Mucosa of descending colon (tissue), 3 donors: ENCODE measurements around the gene TMEM263. TPM values are rescaled to one million over a fixed set of nuclear protein-coding genes. Genes with fewer than 3 reads are reported as not detected.

Experiments used
- ATAC-seq: fragments of 200-7000 bp; cut with Tn5 transposase; one replicate; pipeline ENCODE4 v1.9.1; 2020; ENCODE audit warnings: mild to moderate bottlenecking, moderate library complexity
- DNase-seq, 3 donors: peaks; one replicate each; pipeline ENCODE4 v3.0.0-alpha.2; 2020
- H3K36me3 ChIP-seq: fragments of 200-600 bp; one replicate; pipeline ENCODE4 v1.8.0; 2021; ENCODE audit warnings: low read depth, mild to moderate bottlenecking
- H3K4me1 ChIP-seq: fragments of 200-600 bp; one replicate; pipeline ENCODE4 v1.8.0; 2021; ENCODE audit warnings: low read depth, mild to moderate bottlenecking
- H3K4me3 ChIP-seq: fragments of 200-600 bp; one replicate; pipeline ENCODE4 v1.8.0; 2021; ENCODE audit warnings: mild to moderate bottlenecking
- H3K9me3 ChIP-seq: fragments of 200-600 bp; one replicate; pipeline ENCODE4 v1.8.0; 2021; ENCODE audit warnings: mild to moderate bottlenecking
- CTCF ChIP-seq: fragments of 200-600 bp; IDR thresholded peaks from one replicate; pipeline ENCODE4 v1.8.0; 2022; ENCODE audit warnings: antibody characterized with exemption, mild to moderate bottlenecking
- intact Hi-C, 2 donors: fragments of 100-400 bp; cut with DNase I in 1 of 2; cut with micrococcal nuclease in 1 of 2; formaldehyde crosslinking; loops; one replicate each; pipeline versions ENCODE4 v1.11.0 to v1.11.1; 2022; cut with DNase I, micrococcal nuclease
- total RNA-seq, 3 donors: library from RNA; stranded (reverse); fragmentation: NEBNext Ultra II Directional in 2 of 3; extraction: Animal tissue kit (Norgen Biotek cat#: 25700) in 2 of 3; gene quantifications; one replicate each; pipeline versions ENCODE4 v1.2.1 to v1.2.4, GENCODE V29; 2021 to 2023
- donor health status: DM: no; HTN: no; CAD: no; lungs with moderate emphysema.
- donor health status: DM: no; HTN: no; CAD: no.
- donor health status: DM: no; HTN: yes; CAD: no.

Gene TMEM263
- total RNA-seq, 3 donors from 2014 or later, result 20.3 to 38.6 (median 27.0) TPM

GRCh38 chr12:106980944-106981343, 25.2 kb downstream of the TMEM263 start:
- peaks cover 16% of the 10 kb centered on the region for H3K4me1 ChIP-seq
- ATAC-seq, result no peak

GRCh38 chr12:106981788-106982187, 26.1 kb downstream of the TMEM263 start:
- TF ChIP-seq CTCF, result no peak
- intact Hi-C loops, result no loop called here
- Histone ChIP-seq H3K4me1 (peaks cover 19% of the 10 kb centered on the region), H3K4me3 (no peak overlapping the region), H3K36me3 (no peaks in the 10 kb centered on the region), H3K9me3 (no peaks in the 10 kb centered on the region)
- DNase-seq (no peak), ATAC-seq (no peak)

More at GRCh38 chr12:106980944-106981343, 25.2 kb downstream of the TMEM263 start:
- intact Hi-C loops, result no loop called here
- Histone ChIP-seq H3K9me3 (no peaks in the 10 kb centered on the region), H3K4me3 (no peak overlapping the region), H3K36me3 (no peaks in the 10 kb centered on the region)
- DNase-seq, result no peak
- no peak for TF ChIP-seq CTCF

DNA sequence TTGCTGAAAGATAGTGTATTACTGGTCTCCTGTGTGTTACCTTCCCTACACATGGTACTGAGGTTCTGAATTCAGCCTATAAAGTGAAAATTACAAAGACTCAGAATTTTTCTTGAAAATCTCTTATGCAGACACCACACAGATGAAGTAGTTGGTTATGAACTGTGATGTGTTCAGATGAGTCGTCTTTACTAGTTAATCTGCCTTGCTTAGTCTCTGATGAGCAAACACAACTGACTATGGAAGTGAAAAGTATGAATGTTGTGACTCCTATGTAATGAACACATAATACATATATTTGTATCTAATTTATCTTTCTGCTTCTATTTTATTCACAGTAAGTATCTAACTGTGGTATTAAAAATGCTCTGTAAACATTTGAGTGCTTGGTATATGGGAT, 26.5 kb downstream of the TMEM263 start:
- Histone ChIP-seq H3K9me3 (no peaks in the 10 kb centered on the region), H3K4me3 (no peak overlapping the region), H3K36me3 (no peaks in the 10 kb centered on the region), H3K4me1 (peaks cover 19% of the 10 kb centered on the region)
- intact Hi-C loops, result no loop called here
- DNase-seq (no peak), ATAC-seq (no peak)
- TF ChIP-seq CTCF, result no peak

- Histone ChIP-seq H3K4me1 (peaks cover 12% of the 10 kb centered on the region), H3K36me3 (no peaks in the 10 kb centered on the region), H3K4me3 (no peak overlapping the region), H3K9me3 (no peaks in the 10 kb centered on the region)
- DNase-seq, result no peak
- no peak for TF ChIP-seq CTCF
- intact Hi-C loops, result no loop called here
- ATAC-seq, result no peak
Observed at GRCh38 chr12:106984588-106985137, 29.0 kb downstream of the TMEM263 start.

- DNase-seq, result no peak
- H3K36me3 ChIP-seq, result no peaks in the 10 kb centered on the region
- no peaks in the 10 kb centered on the region for H3K9me3 ChIP-seq
- peaks cover 12% of the 10 kb centered on the region for H3K4me1 ChIP-seq
- intact Hi-C loops, result no loop called here
- no peak for ATAC-seq
- H3K4me3 ChIP-seq, result no peak overlapping the region
- no peak for TF ChIP-seq CTCF
Observed at GRCh38 chr12:106985479-106985878, 29.8 kb downstream of the TMEM263 start.

GRCh38 chr12:106986135-106986534, 30.4 kb downstream of the TMEM263 start:
- Histone ChIP-seq H3K4me1 (peaks cover 12% of the 10 kb centered on the region), H3K9me3 (no peaks in the 10 kb centered on the region), H3K36me3 (no peaks in the 10 kb centered on the region), H3K4me3 (no peak overlapping the region)
- DNase-seq (no peak), ATAC-seq (no peak)
- intact Hi-C loops, result no loop called here
- TF ChIP-seq CTCF, result no peak
